Right lobe of liver (tissue), 6 donors: ENCODE results near the gene ANKS1B. TPM values are rescaled to one million over a fixed set of nuclear protein-coding genes. Genes with fewer than 3 reads are reported as not detected.

Experiments
- ATAC-seq, 4 donors: fragments of 200-7000 bp; cut with Tn5 transposase; one replicate each; pipeline ENCODE4 v1.9.1; 2020; ENCODE audit warnings: mild to moderate bottlenecking in 4 of 4, moderate library complexity in 4 of 4
- DNase-seq, 3 donors: peaks; one replicate each; pipeline ENCODE4 v3.0.0-alpha.2; 2020
- H3K27ac ChIP-seq, 3 donors: fragments of 200-600 bp; one replicate each; pipeline ENCODE4 v1.8.0; 2022
- H3K27me3 ChIP-seq, 2 donors: fragments of 200-600 bp; one replicate each; pipeline ENCODE4 v1.8.0; 2022
- H3K36me3 ChIP-seq, 4 donors: fragments of 200-600 bp; sonication (generic) in 1 of 4; one replicate each; pipeline versions ENCODE4 v1.5.1 to v1.8.0; 2017 to 2022; ENCODE audit warnings: control low read depth in 1 of 4
- H3K4me1 ChIP-seq, 4 donors: fragments of 200-600 bp; sonication (generic) in 1 of 4; one replicate each; pipeline versions ENCODE4 v1.5.1 to v1.8.0; 2017 to 2022; ENCODE audit warnings: control low read depth in 1 of 4
- H3K4me3 ChIP-seq, 3 donors: fragments of 200-600 bp; one replicate each; pipeline ENCODE4 v1.8.0; 2022
- H3K9me3 ChIP-seq, 4 donors: fragments of 200-600 bp; sonication (generic) in 1 of 4; one replicate each; pipeline versions ENCODE4 v1.5.1 to v1.8.0; 2017 to 2022; ENCODE audit warnings: control low read depth in 1 of 4
- CTCF ChIP-seq, 4 donors: fragments of 200-600 bp in 3 of 4; fragments of 450-650 bp in 1 of 4; IDR thresholded peaks; one replicate each; pipeline versions ENCODE4 v1.5.1 to v1.8.0; 2016 to 2022; ENCODE audit warnings: antibody characterized with exemption in 4 of 4, mild to moderate bottlenecking in 2 of 4
- POLR2A ChIP-seq: fragments of 450-650 bp; IDR thresholded peaks from one replicate; pipeline ENCODE4 v1.6.1; 2017; ENCODE audit warnings: antibody characterized with exemption, mild to moderate bottlenecking
- WGBS: methylation state at CpG from one replicate; pipeline ENCODE4 v1.1.6; 2018; ENCODE audit warnings: low coverage, low lambda C conversion rate; ENCODE audit not compliant: insufficient coverage; ENCODE audit errors: missing lambda C conversion rate; 5-methylcytosine and 5-hydroxymethylcytosine counted together
- intact Hi-C, 2 donors: fragments of 100-400 bp; cut with DNase I; formaldehyde crosslinking; loops; one replicate each; pipeline versions ENCODE4 v1.11.2 to v1.14.1; 2022
- total RNA-seq, 6 experiments: library from RNA; depleted of rRNA in 2 of 6; stranded (reverse); fragments of >200 nt in 2 of 6; fragmentation: NEBNext Ultra II Directional in 3 of 6; extraction: Animal tissue kit (Norgen Biotek cat#: 25700) in 3 of 6; gene quantifications; one replicate each; pipeline versions ENCODE4 v1.1.0 to v1.2.4, GENCODE V29; 2016 to 2023
- donor health status: DM: no; HTN: yes; CAD: no.
- donor health status: DM: no; HTN: no; CAD: no.
- donor health status: DM: no; HTN: no; CAD: no.
- donor health status: DM: no; HTN: yes; CAD: no.
- donor health status: DM: no; HTN: yes; CAD: no.

The ANKS1B gene
- total RNA-seq, 6 experiments from 2014 or later = 0.17 to 1.9 (median 0.44) TPM; not detected in 1

GRCh38 chr12:98699586-98699985 is 1285.2 kb downstream of the ANKS1B start:
- no peak for DNase-seq
- 38% methylated on average over 3 of the region's 3 CpGs for WGBS

GRCh38 chr12:98698603-98699463 is 1285.9 kb downstream of the ANKS1B start:
- intact Hi-C loops = no loop called here
- H3K4me1 ChIP-seq = peaks cover 0 to 7% (median 0%) of the 10 kb centered on the region in 4 donors
- DNase-seq = peak; percentile 49 to 72 (median 62)

More at GRCh38 chr12:98699586-98699985, 1285.2 kb downstream of the ANKS1B start:
- TF ChIP-seq CTCF (IDR thresholded peaks at IDR 0.05) (no peak), POLR2A (no peak)
- Histone ChIP-seq H3K4me1 (peaks cover 0 to 7% (median 0%) of the 10 kb centered on the region in 4 donors), H3K27me3 (no peaks in the 10 kb centered on the region), H3K9me3 (no peaks in the 10 kb centered on the region), H3K36me3 (no peaks in the 10 kb centered on the region), H3K27ac (no peak overlapping the region), H3K4me3 (no peak overlapping the region)
- ATAC-seq = peak in 2 of 4 donors; percentile 30 to 37
- intact Hi-C loops = no loop called here

GRCh38 chr12:98697209-98697608 is 1287.5 kb downstream of the ANKS1B start:
- H3K27me3 ChIP-seq = no peaks in the 10 kb centered on the region
- DNase-seq (no peak), ATAC-seq (no peak)
- H3K4me1 ChIP-seq = peaks cover 0 to 7% (median 0%) of the 10 kb centered on the region in 4 donors
- H3K9me3 ChIP-seq = no peaks in the 10 kb centered on the region
- TF ChIP-seq POLR2A = no peak
- TF ChIP-seq CTCF (IDR thresholded peaks at IDR 0.05) = no peak
- H3K36me3 ChIP-seq = no peaks in the 10 kb centered on the region
- H3K4me3 ChIP-seq = no peak overlapping the region
- 75% methylated on average over 2 of the region's 2 CpGs for WGBS
- no peak overlapping the region for H3K27ac ChIP-seq
- intact Hi-C loops = no loop called here

More at GRCh38 chr12:98698603-98699463, 1285.9 kb downstream of the ANKS1B start:
- Histone ChIP-seq H3K27ac (no peak overlapping the region), H3K27me3 (no peaks in the 10 kb centered on the region), H3K36me3 (no peaks in the 10 kb centered on the region), H3K9me3 (no peaks in the 10 kb centered on the region), H3K4me3 (no peak overlapping the region)
- ATAC-seq = peak; percentile 99 to 100 (median 100)
- peak; percentile 54 to 64 (median 56) for TF ChIP-seq CTCF (IDR thresholded peaks at IDR 0.05)
- TF ChIP-seq POLR2A = no peak
- 27% methylated on average over 6 of the region's 6 CpGs for WGBS

GRCh38 chr12:98696036-98696646 is 1288.6 kb downstream of the ANKS1B start:
- Histone ChIP-seq H3K4me1 (peaks cover 0 to 7% (median 0%) of the 10 kb centered on the region in 4 donors), H3K36me3 (no peaks in the 10 kb centered on the region), H3K27me3 (no peaks in the 10 kb centered on the region), H3K27ac (no peak overlapping the region), H3K9me3 (no peaks in the 10 kb centered on the region), H3K4me3 (no peak overlapping the region)
- 85% methylated on average over 8 of the region's 8 CpGs for whole genome bisulfite sequencing
- TF ChIP-seq POLR2A (no peak), CTCF (IDR thresholded peaks at IDR 0.05) (no peak)
- DNase-seq (no peak), ATAC-seq (no peak)
- intact Hi-C loops = no loop called here
